Glomerular visceral epithelial cell (primary cell): Measurements from ENCODE around the gene CNGA3.
"Not testable (repeated sequence)": the region's sequence is repeated elsewhere in the genome, so short reads cannot be mapped to it uniquely, and the experiment has no call there.

Experiments used
- DNase-seq: peaks from one replicate; pipeline ENCODE4 v3.0.0-alpha.2; 2016; ENCODE audit errors: extremely low spot score

The CNGA3 gene

DNA sequence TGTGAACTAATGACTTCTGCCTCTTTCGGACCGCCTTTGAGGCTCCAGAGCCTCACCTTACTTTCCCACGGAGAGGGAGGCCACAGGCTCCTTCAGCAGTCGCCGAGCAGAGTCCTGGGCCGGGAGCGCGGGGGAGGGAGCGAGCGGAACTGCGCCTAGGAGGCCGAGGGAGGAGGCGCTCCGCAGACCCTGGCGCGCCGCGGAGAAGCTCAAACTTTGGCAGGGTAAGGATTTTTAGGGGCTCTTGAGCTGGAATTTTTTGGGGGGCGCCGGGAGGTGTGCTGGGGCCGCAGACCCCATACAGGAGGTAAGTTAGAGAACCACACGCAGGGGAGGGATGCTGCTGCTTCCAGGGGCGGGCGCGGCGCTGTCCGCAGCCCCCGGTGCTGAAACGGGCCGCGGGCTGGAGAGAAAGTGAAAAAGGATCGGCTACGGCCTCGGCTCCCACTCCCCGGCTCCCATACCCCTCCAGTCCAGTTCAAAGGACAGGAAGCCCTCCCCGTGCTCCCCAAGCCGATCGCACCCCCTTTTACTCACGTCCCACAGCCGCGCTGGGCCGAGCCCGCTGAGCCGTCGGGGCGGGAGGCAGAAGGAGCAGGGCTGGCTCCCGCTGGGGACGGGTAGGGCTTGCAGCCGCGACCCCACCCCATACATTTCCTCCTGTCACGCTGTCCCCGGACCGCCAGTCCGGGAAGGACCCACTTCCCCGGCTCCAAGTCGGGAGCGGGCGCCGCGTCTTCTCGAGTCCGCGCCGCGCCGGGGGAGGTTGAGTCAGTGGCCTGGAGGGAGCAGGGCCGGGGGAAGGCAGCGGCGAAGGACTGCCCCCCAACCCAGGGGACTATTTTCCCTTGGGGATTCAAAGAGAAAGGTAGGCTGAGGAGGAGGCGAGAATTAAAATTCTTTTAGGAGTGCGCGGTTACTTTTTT is at the start of gene CNGA3:
TSS of gene CNGA3 (plus strand) at position 146 of the 926 bp plus-strand sequence. CDS start 23,520 bp downstream, outside the sequence.
- no peak for DNase-seq

DNA sequence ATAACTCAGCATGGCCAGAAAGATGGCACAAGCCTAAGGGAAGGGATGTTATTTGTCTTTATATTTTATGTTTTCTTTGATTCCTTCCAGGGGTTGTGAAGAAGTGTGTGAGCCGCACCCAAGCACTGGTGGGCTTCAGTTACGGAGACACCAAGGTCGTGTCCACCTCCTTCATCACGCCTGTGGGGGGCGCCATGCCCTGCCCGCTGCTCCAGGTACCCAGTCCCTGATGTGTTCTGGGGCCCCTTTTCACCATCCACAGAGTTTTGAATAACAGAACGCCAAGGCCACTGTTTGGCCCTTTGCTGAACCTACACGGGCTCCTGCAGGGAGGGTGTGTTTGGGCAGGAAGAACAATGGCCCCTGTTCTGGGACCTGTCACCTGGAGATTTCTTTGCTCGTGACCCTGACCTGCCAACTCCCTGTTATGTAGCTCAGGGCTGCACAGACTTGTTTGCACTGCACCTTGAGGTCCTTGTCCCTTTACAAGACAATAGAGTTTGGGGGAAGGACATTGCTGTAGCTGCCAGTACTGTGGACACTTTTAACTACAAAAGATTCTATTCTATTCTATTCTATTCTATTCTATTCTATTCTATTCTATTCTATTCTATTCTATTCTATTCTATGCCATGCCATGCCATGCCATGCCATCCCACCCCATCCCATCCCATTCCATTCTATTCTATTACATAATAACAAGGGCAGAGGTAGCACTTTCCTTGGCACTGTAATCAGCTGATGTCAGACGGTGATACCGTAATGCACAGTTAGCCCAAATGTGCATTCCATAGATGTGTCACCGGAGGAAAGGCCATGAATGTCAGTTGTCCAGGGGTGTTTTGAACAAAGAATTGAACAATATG is 48.2 kb upstream of the CNGA3 start:
- no peak for DNase-seq

DNA sequence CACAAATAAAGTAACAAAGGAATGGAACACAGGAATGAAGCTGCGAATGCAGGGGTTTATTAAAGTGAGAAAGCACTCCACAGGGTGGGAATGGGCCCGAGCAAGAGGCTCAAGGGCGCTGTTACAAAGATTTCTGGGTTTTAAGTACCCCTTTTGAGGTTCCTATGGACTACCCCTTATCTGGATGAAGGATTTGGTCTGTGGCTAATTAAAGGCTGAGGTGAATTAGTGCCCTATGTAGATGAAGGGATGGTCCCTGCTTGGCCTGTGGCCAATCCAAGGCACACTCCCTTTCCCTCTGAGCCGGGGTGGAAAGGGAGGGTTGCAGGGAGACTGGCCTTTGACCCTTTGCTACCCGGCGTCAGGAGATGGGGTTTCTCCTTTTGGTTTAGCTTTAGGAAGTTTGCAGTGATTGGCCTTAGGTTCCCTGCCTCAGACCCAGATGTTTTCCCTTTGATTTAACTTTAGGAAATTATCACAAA is 47.5 kb upstream of the CNGA3 start:
- DNase-seq, result no peak

DNA sequence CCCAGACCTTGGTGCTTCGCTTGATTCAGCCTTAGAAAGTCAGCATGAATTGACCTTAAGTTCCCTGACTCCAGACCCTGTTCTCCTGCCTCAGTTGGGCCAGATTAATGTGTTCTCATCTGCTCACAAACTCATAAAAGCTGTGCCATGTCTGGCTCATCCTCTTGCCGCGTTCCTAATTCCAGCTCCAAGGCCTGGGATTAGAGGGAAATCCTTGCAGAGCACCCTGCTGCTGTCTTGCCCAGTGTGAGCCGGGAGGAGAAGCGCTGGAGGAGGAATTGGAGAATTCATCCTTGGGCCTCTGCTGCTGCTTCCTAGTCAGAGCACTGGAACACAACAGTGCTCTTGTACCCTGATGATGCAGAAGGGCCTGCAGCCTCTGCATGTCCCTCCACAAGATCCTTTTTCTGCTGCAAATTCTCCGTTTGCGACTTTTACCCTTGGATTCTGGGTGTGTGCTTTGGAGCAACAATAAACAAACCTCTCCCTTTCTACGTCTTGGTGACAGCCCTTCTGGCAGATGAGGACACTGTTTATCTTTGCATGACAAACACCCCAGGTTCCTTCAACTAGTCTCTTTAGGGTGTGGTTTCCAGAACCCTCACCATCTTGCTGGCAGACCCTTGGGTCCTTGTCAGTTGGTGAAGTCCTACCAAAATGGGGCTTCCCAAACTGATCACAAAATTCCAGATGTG is 46.9 kb upstream of the CNGA3 start:
- no peak for DNase-seq

DNA sequence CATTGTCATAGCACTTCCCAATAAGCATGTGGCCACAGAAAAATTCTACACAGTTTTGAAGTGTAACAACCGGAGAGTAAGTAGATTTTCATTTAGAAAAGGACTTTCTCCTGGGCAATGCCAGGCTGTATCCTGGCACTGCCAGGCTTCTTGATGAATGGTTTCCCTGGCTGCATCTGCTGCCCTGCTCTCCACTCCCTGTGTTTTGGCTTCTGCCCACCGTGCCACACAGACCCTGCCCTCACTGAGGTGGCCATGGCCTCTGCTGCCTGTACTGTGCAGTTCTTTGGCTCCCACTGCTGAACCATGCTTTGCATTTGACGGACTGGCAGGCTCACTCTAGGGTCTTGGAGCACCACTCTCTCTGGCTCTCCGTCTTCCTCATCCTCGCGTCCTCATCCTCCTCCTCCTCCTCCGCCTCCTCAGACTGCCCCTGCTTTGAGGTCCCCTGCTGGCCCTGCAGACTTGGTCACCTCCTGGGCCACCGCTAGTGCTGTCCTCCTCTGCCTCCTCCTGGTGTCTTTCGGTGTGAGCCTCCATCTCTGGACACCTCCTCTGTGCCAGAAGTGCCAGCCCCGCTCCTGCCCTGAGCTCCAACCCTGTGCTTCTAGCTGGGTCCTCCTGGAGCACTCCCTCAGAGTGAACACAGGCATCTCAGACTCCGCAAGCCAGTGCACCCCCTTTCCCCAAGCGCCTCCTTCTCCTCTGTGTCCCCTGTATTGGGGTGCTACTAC is 45.9 kb upstream of the CNGA3 start:
- no peak for DNase-seq

DNA sequence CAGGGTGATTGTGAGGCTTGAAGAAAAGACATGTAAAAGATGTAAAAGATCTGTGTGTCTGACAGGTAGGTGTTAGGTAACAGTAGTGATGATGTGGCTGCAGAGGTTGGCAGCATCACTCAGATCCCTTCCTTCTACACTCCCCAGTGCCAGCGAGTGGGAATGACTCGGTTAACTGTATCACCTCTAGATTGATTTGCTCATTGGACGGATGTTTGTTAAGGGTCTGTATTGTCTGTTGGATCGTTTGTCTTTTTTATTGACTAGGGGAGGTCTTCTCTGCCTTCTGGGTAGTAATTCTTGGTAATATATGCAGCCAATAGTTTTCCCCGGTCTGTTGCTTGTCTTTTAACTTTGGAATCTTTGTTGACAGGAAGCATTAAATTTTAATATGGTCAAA is 44.8 kb upstream of the CNGA3 start:
- DNase-seq, result no peak

DNA sequence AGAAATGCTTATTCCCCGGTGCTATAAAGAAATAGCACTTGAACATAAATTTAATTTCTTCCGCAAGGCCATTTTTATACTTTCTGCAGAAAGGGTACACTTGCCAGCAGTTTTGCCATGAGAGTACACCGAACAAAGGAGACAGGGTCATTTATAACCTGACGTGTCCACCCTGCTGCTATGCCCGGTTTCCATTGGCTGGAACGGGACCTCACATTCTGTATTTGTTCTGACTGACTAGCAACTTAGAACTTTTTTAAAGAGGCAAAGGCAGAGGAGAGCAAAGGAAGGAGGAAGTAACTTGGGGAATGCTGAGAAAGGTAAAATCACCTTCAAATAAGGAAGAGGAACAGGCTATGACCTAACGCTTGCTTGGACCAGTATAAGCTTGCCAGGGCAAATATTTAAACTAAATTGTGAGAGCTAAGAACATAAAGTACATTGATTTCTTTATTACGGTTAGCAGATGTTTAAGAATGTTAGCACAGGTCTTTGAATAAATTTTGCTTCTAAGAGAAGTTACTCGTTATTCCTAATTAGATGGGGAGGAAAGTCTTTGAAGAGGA is 39.0 kb upstream of the CNGA3 start:
- DNase-seq, result not testable (repeated sequence)

DNA sequence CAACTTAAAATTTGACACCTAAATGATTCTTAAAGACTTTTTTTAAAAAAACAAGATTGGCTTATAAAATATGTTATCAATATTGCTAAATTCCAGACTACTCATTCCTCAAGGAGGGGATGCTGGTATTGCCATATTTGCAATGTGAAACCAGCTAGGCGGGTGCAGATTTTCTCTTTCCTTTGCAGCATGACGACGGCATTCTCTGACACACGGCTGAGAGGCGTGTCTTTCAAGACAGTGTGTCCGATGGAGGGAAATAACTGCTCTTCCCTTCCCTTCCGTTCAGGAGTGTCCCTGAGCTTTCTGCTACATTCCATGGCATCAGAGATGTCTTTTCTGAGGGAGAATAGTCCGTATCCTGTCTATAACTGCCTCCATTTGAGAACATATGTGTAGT is 38.2 kb upstream of the CNGA3 start:
- no peak for DNase-seq

DNA sequence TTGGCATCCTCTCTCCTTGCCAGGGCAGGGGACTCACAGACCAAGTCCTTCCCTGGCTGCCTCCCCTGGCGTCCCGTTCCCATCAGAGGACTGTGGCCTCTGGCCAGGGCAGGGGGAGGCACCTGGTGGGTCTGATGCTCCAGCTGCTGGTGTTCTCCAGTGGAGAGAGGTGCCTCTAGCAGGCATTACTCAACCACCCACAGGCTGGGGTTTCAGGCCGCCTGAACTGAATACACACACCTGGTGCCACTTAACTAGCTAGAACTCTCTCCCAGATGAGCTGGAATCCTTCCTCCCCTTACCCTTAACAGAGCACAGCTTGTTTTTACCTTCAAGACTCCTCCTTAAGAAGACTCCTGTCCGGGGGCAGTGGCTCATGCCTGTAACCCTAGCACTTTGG is 37.7 kb upstream of the CNGA3 start:
- DNase-seq, result no peak

DNA sequence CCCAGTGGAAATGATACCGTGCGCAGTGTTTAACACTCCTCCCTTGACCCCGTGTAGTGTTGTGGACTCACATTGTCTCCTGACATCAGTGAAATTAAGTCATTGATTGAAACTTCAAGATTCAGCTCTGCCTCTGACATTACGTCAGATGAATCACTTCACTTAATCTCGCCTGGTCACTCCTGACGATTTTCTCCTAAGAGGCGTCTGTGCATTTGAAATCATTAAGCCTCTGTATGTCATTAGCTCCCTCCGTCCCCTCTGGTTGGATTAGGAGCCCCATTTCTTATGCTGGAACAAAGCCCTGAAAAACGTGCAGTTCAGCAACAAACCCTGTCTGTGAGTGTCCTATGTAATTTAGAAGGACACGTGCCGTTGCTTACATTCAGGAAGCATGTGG is 36.7 kb upstream of the CNGA3 start:
- no peak for DNase-seq

DNA sequence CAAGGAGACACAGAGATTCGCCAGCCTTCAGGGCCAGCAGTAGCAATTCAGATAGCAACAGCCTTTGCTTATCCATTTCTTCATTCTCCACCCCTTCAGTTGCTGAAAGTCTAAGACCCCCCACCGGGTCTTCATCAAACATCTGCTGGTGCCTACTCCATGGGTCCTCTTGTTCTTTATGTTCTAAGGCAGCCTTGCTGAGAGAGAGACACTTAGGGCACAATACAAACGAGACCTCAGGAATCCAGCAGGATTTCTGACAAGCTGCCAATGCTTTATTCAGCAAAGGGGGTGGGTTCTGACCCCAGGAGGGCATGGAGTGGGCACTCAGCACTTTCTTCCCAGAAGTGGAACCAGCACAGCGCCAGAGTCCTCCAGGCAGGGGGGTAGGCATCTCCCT is 36.2 kb upstream of the CNGA3 start:
- DNase-seq, result no peak

DNA sequence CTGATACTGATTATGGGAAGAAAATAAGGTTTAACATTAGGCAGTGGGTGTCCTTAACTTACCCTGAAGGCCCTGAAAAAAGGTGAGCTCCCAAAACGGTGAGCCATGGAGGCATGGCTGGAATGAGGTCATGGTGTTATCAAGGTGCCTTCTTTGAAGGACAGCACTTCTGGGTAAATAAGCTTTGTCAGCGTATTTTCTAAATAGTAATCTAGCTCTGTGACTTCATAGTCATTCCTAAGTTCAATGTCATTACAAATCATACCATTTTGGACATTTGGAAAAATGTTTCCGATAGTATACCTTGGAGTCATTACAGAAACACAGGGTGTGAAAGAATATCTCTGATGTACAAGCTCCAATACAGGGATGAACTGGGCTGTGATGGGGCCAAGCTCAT is 35.2 kb upstream of the CNGA3 start:
- DNase-seq, result no peak

DNA sequence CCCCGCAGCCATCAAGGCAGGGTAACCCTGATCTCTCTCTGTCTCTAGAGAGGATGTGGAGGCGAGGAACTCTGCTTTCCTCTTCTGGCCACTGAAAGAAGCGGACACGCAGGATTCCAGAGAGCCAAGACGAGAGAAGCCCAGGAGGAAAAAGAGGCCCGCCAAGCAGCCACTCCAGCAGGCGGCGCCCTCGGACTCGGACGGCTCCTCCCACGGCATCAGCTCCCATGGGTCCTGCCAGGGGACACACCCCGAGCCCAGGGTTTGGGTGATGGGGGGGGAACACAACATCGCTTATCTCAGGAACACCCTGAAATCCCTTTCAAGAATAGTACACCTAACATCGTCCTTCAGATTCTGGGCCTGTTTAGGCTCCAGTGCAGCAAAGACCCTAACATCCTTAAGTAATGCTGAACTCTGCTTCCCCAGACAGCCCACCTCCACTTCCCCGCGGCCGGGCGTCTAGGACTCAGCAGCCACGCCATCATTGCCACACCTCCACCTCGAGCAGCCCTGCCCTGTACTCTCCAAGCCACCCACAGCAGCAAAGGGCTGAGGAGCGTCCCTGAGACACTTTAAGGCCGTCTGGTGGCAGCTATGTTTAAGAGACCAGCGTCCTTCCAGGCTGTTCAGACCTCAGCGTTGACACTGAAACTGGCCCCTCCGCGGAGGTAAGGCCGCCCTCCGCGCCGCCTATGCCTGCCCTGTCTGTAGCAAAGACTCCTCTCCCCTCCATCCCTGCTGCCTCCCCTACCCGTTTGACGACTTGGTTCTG is 34.3 kb upstream of the CNGA3 start:
- DNase-seq, result no peak

DNA sequence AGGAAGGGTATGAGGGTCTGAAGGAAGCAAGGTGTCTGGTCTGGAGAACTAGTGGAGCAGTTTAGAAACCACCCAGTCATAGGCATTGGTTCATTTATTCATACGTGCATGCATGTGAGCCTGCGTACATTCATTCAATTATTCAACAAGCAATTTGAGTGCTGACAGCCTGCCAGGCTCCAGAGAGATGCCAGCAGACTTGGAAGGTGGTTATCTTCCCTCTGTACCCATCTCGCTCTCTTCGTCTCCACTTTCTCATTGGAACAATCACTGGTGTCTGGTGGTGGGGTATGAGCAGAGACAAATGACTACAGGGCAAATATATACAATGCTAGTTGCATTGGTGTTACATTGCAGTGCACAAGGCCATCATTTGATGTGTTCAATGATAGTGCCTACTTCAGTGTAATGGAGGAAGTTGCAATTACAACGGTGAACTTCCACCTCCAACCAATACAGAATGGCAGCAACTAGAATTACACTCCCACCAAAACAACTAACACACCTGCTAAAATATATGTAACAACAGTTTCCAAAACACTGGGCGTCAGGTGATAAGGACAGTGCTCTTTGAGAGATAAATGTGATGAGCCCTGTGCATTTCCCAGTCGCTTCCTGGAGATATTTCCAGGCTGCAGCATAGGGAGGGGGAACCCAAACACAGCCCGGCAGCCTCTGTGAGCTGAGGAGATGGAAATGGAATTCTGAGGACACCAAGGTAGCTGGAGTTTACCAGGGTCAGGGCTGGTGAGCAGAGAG is 32.6 kb upstream of the CNGA3 start:
- DNase-seq, result no peak

DNA sequence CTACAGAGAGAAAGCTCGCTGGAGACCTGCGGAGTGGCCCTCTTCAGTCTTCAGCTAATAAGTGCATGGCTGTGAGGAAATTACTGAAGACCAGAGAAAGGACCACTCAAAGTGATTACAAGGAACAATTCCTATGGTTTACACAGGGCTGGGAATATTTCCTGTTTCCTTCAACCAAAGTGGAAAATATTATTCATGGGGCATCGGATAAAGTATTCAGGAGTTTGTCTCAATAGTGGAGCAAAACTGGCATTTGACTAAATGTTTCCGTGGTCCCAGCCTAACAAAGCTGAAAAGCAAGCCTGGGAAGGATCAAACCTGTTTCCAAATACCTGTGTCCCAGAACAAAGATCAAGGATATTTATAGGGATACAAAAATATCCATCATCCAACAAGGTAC is 32.0 kb upstream of the CNGA3 start:
- no peak for DNase-seq

DNA sequence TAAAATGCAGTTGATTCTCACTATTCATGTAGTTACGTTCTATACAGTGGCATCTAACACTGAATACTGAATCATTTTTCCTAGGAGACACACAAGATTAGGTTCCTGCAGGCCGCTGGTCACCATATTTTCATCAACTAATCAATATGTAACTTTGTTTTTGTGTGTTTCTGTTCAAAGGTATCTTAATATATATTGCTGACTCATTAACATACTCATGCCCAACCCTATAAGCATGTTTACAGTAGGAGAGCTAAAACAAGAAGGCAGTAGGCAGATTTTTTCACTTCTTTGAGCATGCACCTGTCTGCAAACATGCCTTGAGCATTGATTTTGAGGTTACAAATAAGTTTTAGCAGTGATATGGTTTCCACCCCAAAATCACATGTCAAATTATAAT is 30.3 kb upstream of the CNGA3 start:
- DNase-seq, result no peak

DNA sequence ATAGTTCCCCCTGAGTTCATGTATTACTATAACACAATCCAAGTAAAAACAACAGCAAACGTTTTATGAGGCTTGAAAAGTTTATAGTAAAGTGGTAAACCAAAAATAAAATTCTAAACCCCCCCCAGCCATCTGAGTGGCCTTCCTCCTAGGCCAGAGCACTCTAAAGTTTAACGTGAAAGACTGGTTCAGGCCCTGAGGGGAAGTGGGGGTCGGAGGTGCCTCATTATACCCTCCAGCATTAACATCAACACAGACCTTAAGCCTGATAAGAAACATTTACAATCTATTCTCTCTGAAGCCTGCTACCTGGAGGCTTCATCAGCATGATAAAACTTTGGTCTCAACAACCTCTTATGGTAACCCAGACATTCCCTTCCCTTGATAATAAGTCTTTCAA is 29.0 kb upstream of the CNGA3 start:
- no peak for DNase-seq

DNA sequence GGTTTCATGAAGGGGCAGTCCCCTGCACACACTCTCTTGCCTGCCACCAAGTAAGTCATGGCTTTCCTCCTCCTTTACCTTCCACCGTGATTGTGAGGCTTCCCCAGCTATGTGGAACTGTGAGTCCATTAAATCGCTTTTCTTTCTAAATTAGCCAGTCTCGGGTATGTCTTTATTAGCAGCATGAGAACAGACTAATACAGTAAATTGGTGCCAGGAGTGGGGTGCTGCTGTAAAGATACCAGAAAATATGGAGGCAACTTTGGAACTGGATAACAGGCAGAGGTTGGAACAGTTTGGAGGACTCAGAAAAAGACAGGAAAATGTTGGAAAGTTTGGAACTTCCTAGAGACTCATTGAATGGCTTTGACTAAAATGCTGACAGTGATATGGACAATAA is 26.1 kb upstream of the CNGA3 start:
- DNase-seq, result not testable (repeated sequence)

DNA sequence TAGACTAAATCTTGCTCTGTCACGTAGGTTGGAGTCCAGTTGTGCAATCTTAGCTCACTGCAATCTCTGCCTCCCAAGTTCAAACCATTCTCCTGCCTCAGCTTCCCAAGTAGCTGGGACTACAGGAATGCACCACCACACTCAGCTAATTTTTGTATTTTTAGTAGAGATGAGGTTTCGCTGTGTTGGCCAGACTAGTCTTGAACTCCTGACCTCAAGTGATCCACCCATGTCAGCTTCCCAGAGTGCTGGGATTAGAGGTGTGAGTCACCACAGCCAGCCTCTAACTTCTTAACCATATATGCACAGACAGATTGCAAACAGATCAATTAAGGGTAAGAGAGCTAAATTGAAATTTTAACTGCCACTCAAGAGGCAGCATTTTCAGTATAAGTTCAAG is 22.1 kb upstream of the CNGA3 start:
- DNase-seq, result no peak

DNA sequence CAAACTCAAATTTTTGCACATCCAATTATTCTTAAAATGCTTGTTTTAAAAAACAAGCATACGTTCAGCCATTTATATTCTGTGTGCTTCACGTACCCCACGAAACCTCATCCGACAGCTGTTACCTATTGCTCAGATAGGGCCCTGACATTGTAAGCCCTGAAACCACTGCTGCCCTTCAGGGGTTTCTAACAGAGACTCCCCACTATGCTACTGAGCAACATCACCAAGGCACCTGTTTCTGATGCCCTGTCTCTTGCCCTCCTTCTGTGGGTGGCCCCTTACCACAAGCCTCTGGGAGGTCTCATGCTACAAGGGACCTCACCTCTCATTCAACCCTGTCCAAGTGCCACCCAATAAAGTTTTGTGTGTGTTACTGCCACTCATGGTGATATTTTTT is 18.5 kb upstream of the CNGA3 start:
- no peak for DNase-seq
